Measurements from ENCODE around the gene ESPL1. TPM values are rescaled to one million over a fixed set of nuclear protein-coding genes. Genes with fewer than 3 reads are reported as not detected.
A peak's percentile ranks its signal among the peaks of the same experiment; 100 is the strongest.

ESPL1 gene
- polyA plus RNA-seq, 2 of the 4 experiments (the other 2 are of a cell fraction): 10.0 to 16.5 TPM

DNA sequence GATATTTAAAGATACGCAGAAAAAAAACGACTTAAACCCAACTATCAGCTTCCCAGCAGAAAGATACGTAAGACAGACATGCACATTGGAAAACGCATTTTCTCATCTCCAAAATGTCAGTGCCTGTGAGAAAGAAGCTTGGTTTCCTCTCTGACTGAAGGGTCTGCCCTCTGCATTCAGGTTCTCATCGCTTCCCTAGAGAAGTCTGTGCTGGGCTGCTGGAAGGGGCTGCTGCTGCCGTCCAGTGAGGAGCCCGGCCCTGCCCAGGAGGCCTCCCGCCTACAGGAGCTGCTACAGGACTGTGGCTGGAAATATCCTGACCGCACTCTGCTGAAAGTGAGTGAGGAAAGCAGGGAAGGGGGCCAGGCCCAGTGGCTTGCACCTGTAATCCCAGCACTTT is 22.6 kb downstream of the ESPL1 start:
- Histone ChIP-seq H3K27ac (no peak overlapping the region), H3K4me3 (no peak overlapping the region), H3K4me1 (0 out of 3 replicates have a peak, but pooled peaks cover 5% of the 10 kb centered on the region), H3K4me2 (no peak overlapping the region), H3K9me3 (no peaks in the 10 kb centered on the region)
- no peak for ATAC-seq
- POLR2A ChIA-PET: no interaction called here
- TF ChIP-seq, protein P1, sequence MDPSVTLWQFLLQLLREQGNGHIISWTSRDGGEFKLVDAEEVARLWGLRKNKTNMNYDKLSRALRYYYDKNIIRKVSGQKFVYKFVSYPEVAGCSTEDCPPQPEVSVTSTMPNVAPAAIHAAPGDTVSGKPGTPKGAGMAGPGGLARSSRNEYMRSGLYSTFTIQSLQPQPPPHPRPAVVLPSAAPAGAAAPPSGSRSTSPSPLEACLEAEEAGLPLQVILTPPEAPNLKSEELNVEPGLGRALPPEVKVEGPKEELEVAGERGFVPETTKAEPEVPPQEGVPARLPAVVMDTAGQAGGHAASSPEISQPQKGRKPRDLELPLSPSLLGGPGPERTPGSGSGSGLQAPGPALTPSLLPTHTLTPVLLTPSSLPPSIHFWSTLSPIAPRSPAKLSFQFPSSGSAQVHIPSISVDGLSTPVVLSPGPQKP (IDR thresholded peaks at IDR 0.05; ENCODE audit: low read depth, low read length): no peak
- TF ChIP-seq, protein P2, sequence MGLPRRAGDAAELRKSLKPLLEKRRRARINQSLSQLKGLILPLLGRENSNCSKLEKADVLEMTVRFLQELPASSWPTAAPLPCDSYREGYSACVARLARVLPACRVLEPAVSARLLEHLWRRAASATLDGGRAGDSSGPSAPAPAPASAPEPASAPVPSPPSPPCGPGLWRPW (IDR thresholded peaks at IDR 0.05): no peak
- TF ChIP-seq MYC (IDR thresholded peaks at IDR 0.05; ENCODE audit: borderline replicate concordance, low read length) (no peak), BHLHE40 (IDR thresholded peaks at IDR 0.05; ENCODE audit: low read depth, low read length) (no peak), EHMT2 (IDR thresholded peaks at IDR 0.05; ENCODE audit: low read depth) (no peak), RARB (CRISPR knock-in tag; IDR thresholded peaks at IDR 0.05) (no peak), RCOR1 (IDR thresholded peaks at IDR 0.05; ENCODE audit: low read depth, low read length) (no peak)
- TF ChIP-seq, protein P3, sequence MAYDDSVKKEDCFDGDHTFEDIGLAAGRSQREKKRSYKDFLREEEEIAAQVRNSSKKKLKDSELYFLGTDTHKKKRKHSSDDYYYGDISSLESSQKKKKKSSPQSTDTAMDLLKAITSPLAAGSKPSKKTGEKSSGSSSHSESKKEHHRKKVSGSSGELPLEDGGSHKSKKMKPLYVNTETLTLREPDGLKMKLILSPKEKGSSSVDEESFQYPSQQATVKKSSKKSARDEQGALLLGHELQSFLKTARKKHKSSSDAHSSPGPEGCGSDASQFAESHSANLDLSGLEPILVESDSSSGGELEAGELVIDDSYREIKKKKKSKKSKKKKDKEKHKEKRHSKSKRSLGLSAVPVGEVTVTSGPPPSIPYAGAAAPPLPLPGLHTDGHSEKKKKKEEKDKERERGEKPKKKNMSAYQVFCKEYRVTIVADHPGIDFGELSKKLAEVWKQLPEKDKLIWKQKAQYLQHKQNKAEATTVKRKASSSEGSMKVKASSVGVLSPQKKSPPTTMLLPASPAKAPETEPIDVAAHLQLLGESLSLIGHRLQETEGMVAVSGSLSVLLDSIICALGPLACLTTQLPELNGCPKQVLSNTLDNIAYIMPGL (CRISPR knock-in tag; IDR thresholded peaks at IDR 0.05; ENCODE audit: borderline replicate concordance): no peak
- TF ChIP-seq, protein P4, sequence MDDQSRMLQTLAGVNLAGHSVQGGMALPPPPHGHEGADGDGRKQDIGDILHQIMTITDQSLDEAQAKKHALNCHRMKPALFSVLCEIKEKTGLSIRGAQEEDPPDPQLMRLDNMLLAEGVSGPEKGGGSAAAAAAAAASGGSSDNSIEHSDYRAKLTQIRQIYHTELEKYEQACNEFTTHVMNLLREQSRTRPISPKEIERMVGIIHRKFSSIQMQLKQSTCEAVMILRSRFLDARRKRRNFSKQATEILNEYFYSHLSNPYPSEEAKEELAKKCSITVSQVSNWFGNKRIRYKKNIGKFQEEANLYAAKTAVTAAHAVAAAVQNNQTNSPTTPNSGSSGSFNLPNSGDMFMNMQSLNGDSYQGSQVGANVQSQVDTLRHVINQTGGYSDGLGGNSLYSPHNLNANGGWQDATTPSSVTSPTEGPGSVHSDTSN (IDR thresholded peaks at IDR 0.05): no peak
- FAIRE-seq: no peak
- CTCF ChIA-PET: interaction anchor here (0.6 to 28.2 kb wide), 9 partner anchors 12 to 131 kb away, joined by 3 to 1046 read pairs (median 23); partner anchors contain the start of genes AAAS, ESPL1 and ITGB7
- 85% methylated on average over 9 of the region's 9 CpGs for whole genome bisulfite sequencing (ENCODE audit: missing lambda C conversion rate)
- DNase-seq (ENCODE audit: low read depth in 1 of 2, low spot score in 1 of 2): no peak

DNA sequence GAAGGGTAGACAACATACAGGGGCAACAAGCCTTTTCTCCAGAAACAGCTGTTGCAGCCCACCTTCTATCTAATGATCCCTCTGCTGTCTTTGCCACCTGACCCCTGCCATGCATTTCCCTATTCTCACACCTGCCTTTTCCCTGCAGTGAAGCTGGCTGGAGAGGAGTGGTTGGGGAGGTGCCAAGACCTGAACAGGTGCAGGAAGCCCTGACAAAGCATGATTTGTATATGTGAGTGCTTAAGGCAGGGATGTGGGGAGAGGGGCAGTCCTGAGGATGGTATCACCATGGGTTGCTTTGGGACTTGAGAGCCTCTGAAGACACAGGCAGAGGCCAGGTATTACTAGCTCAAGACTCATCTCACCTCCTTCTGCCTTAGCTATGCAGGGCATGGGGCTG is 24.3 kb downstream of the ESPL1 start:
- Histone ChIP-seq H3K4me3 (no peak overlapping the region), H3K27ac (no peak overlapping the region), H3K4me2 (no peak overlapping the region), H3K4me1 (peaks cover 14% of the 10 kb centered on the region; the same call in 2 of the 3 replicates), H3K9me3 (no peaks in the 10 kb centered on the region)
- ATAC-seq: no peak
- TF ChIP-seq, protein P5, sequence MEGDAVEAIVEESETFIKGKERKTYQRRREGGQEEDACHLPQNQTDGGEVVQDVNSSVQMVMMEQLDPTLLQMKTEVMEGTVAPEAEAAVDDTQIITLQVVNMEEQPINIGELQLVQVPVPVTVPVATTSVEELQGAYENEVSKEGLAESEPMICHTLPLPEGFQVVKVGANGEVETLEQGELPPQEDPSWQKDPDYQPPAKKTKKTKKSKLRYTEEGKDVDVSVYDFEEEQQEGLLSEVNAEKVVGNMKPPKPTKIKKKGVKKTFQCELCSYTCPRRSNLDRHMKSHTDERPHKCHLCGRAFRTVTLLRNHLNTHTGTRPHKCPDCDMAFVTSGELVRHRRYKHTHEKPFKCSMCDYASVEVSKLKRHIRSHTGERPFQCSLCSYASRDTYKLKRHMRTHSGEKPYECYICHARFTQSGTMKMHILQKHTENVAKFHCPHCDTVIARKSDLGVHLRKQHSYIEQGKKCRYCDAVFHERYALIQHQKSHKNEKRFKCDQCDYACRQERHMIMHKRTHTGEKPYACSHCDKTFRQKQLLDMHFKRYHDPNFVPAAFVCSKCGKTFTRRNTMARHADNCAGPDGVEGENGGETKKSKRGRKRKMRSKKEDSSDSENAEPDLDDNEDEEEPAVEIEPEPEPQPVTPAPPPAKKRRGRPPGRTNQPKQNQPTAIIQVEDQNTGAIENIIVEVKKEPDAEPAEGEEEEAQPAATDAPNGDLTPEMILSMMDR (IDR thresholded peaks at IDR 0.05): no peak
- FAIRE-seq: no peak
- ChIA-PET POLR2A (interaction anchor here (1.2 kb wide), 1 partner anchor 24 kb away, joined by 3 read pairs; the partner anchor contains the start of gene ESPL1), CTCF (interaction anchor here (1.0 to 28.2 kb wide), 9 partner anchors 9 to 226 kb away, joined by 3 to 1046 read pairs (median 5); partner anchors contain the start of gene ITGB7)
- no peak for DNase-seq (ENCODE audit: low read depth in 1 of 2, low spot score in 1 of 2)

DNA sequence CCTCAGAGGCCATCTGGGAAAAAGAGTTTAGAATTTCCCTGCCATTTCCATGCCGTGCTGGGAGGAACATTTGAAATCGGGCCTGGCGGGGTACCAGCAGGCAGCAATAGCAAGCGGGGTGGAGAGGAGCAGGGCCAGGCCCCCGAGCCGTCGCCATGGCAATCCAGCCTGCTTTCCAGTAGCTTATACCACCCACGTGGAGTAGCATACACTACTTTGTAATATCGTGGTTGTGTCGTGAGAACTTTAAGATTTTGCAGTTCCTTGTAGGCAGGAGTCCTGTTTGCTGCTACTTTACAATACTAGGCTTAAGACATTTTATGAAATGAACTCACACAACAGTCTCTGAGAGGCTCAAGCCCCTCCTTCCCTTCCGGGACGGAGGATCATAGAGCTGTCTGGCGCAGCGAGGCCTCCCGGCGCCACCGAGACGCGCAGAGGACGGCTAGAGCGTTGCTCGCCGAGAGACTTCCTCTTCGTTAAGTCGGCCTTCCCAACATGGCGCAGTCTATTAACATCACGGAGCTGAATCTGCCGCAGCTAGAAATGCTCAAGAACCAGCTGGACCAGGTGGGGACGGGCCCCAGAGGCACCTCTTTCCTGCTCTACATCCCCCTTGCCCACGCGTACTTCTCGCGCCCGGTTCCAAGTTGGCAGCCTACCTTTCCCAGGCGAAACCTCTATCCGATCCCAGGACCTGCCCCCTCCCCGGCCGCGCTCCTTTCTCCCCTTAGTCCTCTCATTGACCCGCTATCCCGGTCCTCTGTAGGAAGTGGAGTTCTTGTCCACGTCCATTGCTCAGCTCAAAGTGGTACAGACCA is 27.2 kb downstream of the ESPL1 start, which contains the start of gene PFDN5:
TSS of gene PFDN5 (plus strand) at position 473 of the 821 bp plus-strand sequence. CDS start at position 499, 26 bp downstream.
- FAIRE-seq: peak; percentile 13
- CTCF ChIA-PET: interaction anchor here (0.7 to 28.2 kb wide), 15 partner anchors 8 to 229 kb away, joined by 3 to 1046 read pairs (median 3); partner anchors contain the start of genes AAAS and ITGB7
- WGBS (ENCODE audit: missing lambda C conversion rate): 3% methylated on average over 42 of the region's 42 CpGs
- TF ChIP-seq EP300 (IDR thresholded peaks at IDR 0.05) (no peak), MAFK (IDR thresholded peaks at IDR 0.05; ENCODE audit: partially characterized antibody) (no peak), JUN (IDR thresholded peaks at IDR 0.05) (peak; percentile 34 to 88; a peak in 3 of 5 replicates), CBX2 (IDR thresholded peaks at IDR 0.05; ENCODE audit: borderline replicate concordance, low read depth) (no peak), SMC3 (IDR thresholded peaks at IDR 0.05) (no peak), POLR2A (IDR thresholded peaks at IDR 0.05; ENCODE audit: low read length) (peak; percentile 79), HOXA7 (CRISPR knock-in tag; IDR thresholded peaks at IDR 0.05) (no peak), RARB (CRISPR knock-in tag; IDR thresholded peaks at IDR 0.05) (no peak), CHD4 (IDR thresholded peaks at IDR 0.05; ENCODE audit: borderline replicate concordance) (no peak), BHLHE40 (IDR thresholded peaks at IDR 0.05; ENCODE audit: low read depth, low read length) (no peak), PHF8 (IDR thresholded peaks at IDR 0.05; ENCODE audit: borderline replicate concordance, low read depth) (peak; percentile 78)
- TF ChIP-seq, protein P1 (IDR thresholded peaks at IDR 0.05; ENCODE audit: low read depth, low read length): no peak
- TF ChIP-seq, protein P4 (IDR thresholded peaks at IDR 0.05): no peak
- TF ChIP-seq, protein P6, sequence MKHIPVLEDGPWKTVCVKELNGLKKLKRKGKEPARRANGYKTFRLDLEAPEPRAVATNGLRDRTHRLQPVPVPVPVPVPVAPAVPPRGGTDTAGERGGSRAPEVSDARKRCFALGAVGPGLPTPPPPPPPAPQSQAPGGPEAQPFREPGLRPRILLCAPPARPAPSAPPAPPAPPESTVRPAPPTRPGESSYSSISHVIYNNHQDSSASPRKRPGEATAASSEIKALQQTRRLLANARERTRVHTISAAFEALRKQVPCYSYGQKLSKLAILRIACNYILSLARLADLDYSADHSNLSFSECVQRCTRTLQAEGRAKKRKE (CRISPR knock-in tag; IDR thresholded peaks at IDR 0.05; ENCODE audit: low read depth): no peak

More for the DNA sequence above, 27.2 kb downstream of the ESPL1 start, which contains the start of gene PFDN5:
- ATAC-seq (peak; percentile 83 to 88), DNase-seq (ENCODE audit: low read depth in 1 of 2, low spot score in 1 of 2) (peak; percentile 88 to 96)
- POLR2A ChIA-PET: interaction anchor here (0.6 to 2.2 kb wide), 19 partner anchors 9 to 229 kb away, joined by 3 to 17 read pairs (median 4); partner anchors contain the start of genes AAAS, CSAD, ESPL1 and SPRYD3
- Histone ChIP-seq H3K4me2 (peak within 1 kb of the TSS; percentile 84), H3K4me3 (peak within 1 kb of the TSS; percentile 75), H3K9me3 (no peaks in the 10 kb centered on the region), H3K4me1 (peaks cover 34% of the 10 kb centered on the region), H3K27ac (peak within 1 kb of the TSS; percentile 85 to 92)
